Measurements from ENCODE around the gene FBXO9.

The FBXO9 gene

GRCh38 chr6:53095716-53096115 is 30.5 kb downstream of the FBXO9 start:
- DNase-seq: no peak

- no peak for DNase-seq
These were observed 35.4 kb downstream of the FBXO9 start for GRCh38 chr6:53100561-53100960.

- DNase-seq: no peak
These were observed 35.8 kb downstream of the FBXO9 start for GRCh38 chr6:53101006-53101405.

- DNase-seq: no peak
These were observed 38.9 kb downstream of the FBXO9 start for GRCh38 chr6:53103993-53104675.

GRCh38 chr6:53104916-53105315 is 39.7 kb downstream of the FBXO9 start:
- no peak for DNase-seq

- no peak for DNase-seq
These were observed 41.9 kb downstream of the FBXO9 start for GRCh38 chr6:53107091-53107490.

- DNase-seq: no peak
These were observed 44.4 kb downstream of the FBXO9 start for GRCh38 chr6:53109612-53110011.

GRCh38 chr6:53111865-53112264 is 46.7 kb downstream of the FBXO9 start:
- no peak for DNase-seq

- DNase-seq: no peak
These were observed 47.2 kb downstream of the FBXO9 start for GRCh38 chr6:53112404-53112803.

- no peak for DNase-seq
These were observed 47.7 kb downstream of the FBXO9 start for GRCh38 chr6:53112871-53113270.

- DNase-seq: no peak
These were observed 48.5 kb downstream of the FBXO9 start for GRCh38 chr6:53113742-53114141.

- DNase-seq: no peak
These were observed 49.9 kb downstream of the FBXO9 start for GRCh38 chr6:53115113-53115512.

GRCh38 chr6:53115741-53116140 is 50.5 kb downstream of the FBXO9 start:
- DNase-seq: no peak

- DNase-seq: no peak
These were observed 54.1 kb downstream of the FBXO9 start for GRCh38 chr6:53119349-53119748.

- DNase-seq: no peak
These were observed 54.7 kb downstream of the FBXO9 start for GRCh38 chr6:53119772-53120409.

GRCh38 chr6:53124131-53124800 is 59.1 kb downstream of the FBXO9 start:
- DNase-seq: no peak

- DNase-seq: no peak
These were observed 60.1 kb downstream of the FBXO9 start for GRCh38 chr6:53125276-53125675.

GRCh38 chr6:53128842-53129241 is 63.6 kb downstream of the FBXO9 start:
- no peak for DNase-seq

GRCh38 chr6:53130569-53131290 is 65.5 kb downstream of the FBXO9 start:
- no peak for DNase-seq

- no peak for DNase-seq
These were observed 68.8 kb downstream of the FBXO9 start for GRCh38 chr6:53133961-53134360.

GRCh38 chr6:53134601-53135235 is 69.5 kb downstream of the FBXO9 start:
- no peak for DNase-seq

GRCh38 chr6:53136000-53136609 is 70.9 kb downstream of the FBXO9 start:
- DNase-seq: no peak

Measured in CD4-positive, alpha-beta T cell treated with Interferon alpha-2 for 1 hour (primary cell).